ENCODE measurements around the gene MGAT3.
A peak's percentile ranks its signal among the peaks of the same experiment; 100 is the strongest.
"Not testable (repeated sequence)": the region's sequence is repeated elsewhere in the genome, so short reads cannot be mapped to it uniquely, and the experiment has no call there.

The MGAT3 gene

GRCh38 chr22:39518144-39518786 lies 61.5 kb downstream of the MGAT3 start:
- peak; percentile 35 to 58 for DNase-seq

GRCh38 chr22:39518996-39519680 lies 62.3 kb downstream of the MGAT3 start:
- DNase-seq, result peak; percentile 31 to 40

- peak; percentile 99 for DNase-seq
Measured at GRCh38 chr22:39519681-39520225, 62.9 kb downstream of the MGAT3 start.

GRCh38 chr22:39520226-39521105 lies 63.7 kb downstream of the MGAT3 start, which contains the start of gene ATF4:
Gene ATF4, plus strand, starts transcription at chr22:39520562. Its CDS starts 884 bp downstream, at chr22:39521446.
- DNase-seq, result peak; percentile 89 to 95

GRCh38 chr22:39521106-39521885 lies 64.5 kb downstream of the MGAT3 start:
- DNase-seq, result peak; percentile 88 to 94

GRCh38 chr22:39522091-39522490 lies 65.3 kb downstream of the MGAT3 start:
- not testable (repeated sequence) for DNase-seq

GRCh38 chr22:39522567-39523300 lies 65.9 kb downstream of the MGAT3 start:
- peak in 1 of 2 donors; percentile 32 for DNase-seq

GRCh38 chr22:39524089-39524752 lies 67.4 kb downstream of the MGAT3 start:
- no peak for DNase-seq

- DNase-seq, result no peak
Measured at GRCh38 chr22:39524753-39525657, 68.2 kb downstream of the MGAT3 start.

GRCh38 chr22:39525658-39525975 lies 68.8 kb downstream of the MGAT3 start:
- no peak for DNase-seq

- peak; percentile 30 to 58 for DNase-seq
Measured at GRCh38 chr22:39526736-39527171, 69.9 kb downstream of the MGAT3 start.

- no peak for DNase-seq
Measured at GRCh38 chr22:39527481-39527961, 70.7 kb downstream of the MGAT3 start.

- DNase-seq, result no peak
Measured at GRCh38 chr22:39528080-39528661, 71.4 kb downstream of the MGAT3 start.

GRCh38 chr22:39528681-39529486 lies 72.1 kb downstream of the MGAT3 start:
- DNase-seq, result peak; percentile 92 to 93

- no peak for DNase-seq
Measured at GRCh38 chr22:39529487-39529851, 72.7 kb downstream of the MGAT3 start.

- peak; percentile 29 to 41 for DNase-seq
Measured at GRCh38 chr22:39530116-39530515, 73.3 kb downstream of the MGAT3 start.

GRCh38 chr22:39530692-39531331 lies 74.0 kb downstream of the MGAT3 start:
- peak; percentile 47 to 61 for DNase-seq
